ENCODE measurements around the gene SLC25A45.

SLC25A45 gene

DNA sequence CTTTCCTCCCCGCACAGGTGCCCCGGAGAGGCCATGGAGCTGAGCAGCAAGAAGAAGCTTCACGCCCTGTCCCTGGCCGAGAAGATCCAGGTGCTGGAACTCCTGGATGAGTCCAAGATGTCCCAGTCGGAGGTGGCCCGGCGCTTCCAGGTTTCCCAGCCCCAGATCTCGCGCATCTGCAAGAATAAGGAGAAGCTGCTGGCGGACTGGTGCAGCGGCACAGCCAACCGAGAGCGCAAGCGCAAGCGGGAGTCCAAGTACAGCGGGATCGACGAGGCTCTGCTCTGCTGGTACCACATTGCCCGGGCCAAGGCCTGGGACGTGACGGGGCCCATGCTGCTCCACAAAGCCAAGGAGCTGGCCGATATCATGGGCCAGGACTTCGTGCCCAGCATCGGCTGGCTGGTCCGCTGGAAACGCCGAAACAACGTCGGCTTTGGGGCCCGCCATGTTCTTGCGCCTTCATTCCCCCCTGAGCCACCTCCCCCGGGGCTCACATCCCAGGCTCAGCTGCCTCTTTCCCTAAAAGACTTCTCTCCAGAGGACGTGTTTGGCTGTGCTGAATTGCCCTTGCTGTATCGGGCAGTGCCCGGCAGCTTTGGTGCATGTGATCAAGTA lies 26.6 kb downstream of the SLC25A45 start:
- Histone ChIP-seq H3K27ac (no peak overlapping the region), H3K4me3 (peak overlapping the region; percentile 85)
- TF ChIP-seq CTCF (IDR thresholded peaks at IDR 0.05): no peak
- no peak for DNase-seq (ENCODE audit: low spot score)

- peak overlapping the region; percentile 1 to 52 for H3K27ac ChIP-seq
- DNase-seq (ENCODE audit: low spot score): no peak
- no peak for TF ChIP-seq CTCF (IDR thresholded peaks at IDR 0.05)
- H3K4me3 ChIP-seq: peak overlapping the region; percentile 85
Measured at GRCh38 chr11:65355013-65355775, 27.3 kb downstream of the SLC25A45 start.

- no peak for TF ChIP-seq CTCF (IDR thresholded peaks at IDR 0.05)
- H3K27ac ChIP-seq: peak within 1 kb of the TSS; percentile 1 to 52
- DNase-seq (ENCODE audit: low spot score): peak; percentile 98
- H3K4me3 ChIP-seq: peak within 1 kb of the TSS; percentile 85
Measured at GRCh38 chr11:65354265-65355012, 28.0 kb downstream of the SLC25A45 start, which contains the start of gene TIGD3. Gene TIGD3 (plus strand): TSS chr11:65354751. CDS start chr11:65355809, 1,058 bp downstream.

- peak overlapping the region; percentile 85 for H3K4me3 ChIP-seq
- no peak for DNase-seq (ENCODE audit: low spot score)
- H3K27ac ChIP-seq: peak overlapping the region in 1 of 2 donors; percentile 52
- TF ChIP-seq CTCF (IDR thresholded peaks at IDR 0.05): no peak
Measured at GRCh38 chr11:65353900-65354264, 28.6 kb downstream of the SLC25A45 start.

DNA sequence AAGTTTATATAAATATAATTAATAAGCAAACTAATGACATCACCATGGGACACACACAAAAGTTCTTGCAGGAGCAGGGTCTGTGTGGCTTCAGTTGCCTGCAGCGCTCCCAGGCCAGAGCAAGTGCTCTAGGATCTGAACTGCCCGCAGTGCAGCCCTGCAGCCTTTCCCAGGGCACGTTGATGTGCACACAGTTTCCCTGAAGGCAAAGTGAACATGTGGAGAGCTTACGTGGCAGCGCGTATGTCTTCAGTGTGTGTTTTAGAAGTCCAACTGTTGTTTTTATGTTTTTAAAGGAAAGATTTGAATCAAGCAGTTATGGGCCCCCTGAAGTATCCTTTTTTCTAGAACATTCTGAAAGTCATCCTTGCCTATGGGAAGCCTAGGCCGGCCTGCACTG lies 29.1 kb downstream of the SLC25A45 start:
- no peak for DNase-seq (ENCODE audit: low spot score)
- no peak for TF ChIP-seq CTCF (IDR thresholded peaks at IDR 0.05)
- no peak overlapping the region for H3K4me3 ChIP-seq
- no peak overlapping the region for H3K27ac ChIP-seq

DNA sequence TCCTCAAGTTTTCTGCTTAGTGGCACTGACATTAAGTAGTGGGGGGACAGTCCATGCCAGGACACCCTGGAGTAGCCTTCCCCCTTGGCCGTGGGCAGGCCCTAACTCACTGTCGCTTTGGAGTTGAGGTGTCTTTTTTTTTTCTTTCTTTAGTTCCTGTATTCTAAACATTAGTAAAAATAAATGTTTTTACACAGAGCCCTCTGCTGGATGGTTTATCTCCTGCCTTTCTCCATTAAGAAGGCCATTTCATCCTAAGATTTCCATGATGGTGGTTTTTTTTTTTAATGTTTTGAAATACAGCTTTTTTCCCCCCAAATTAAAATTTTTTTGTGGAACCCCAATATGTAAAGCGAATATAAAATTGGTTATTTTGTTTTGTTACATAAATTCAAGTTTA lies 29.7 kb downstream of the SLC25A45 start:
- no peak for TF ChIP-seq CTCF (IDR thresholded peaks at IDR 0.05)
- Histone ChIP-seq H3K27ac (no peak overlapping the region), H3K4me3 (no peak overlapping the region)
- no peak for DNase-seq (ENCODE audit: low spot score)

Measured in coronary artery (tissue), 2 donors.